A549 (cell line): ENCODE measurements around the gene EBF4.

Source experiments
- CBX2 ChIP-seq: fragments of 200-600 bp; sonication (generic); IDR thresholded peaks from 2 replicates; pipeline ENCODE4 v1.6.1; 2016; ENCODE audit warnings: low read depth, mild to moderate bottlenecking, borderline replicate concordance
- CHD2 ChIP-seq: fragments of 150-350 bp; IDR thresholded peaks from 2 replicates; pipeline ENCODE4 v1.6.1; 2014; ENCODE audit warnings: low read length; ENCODE audit not compliant: partially characterized antibody
- CTCF ChIP-seq: fragments of >200 bp; sonication (Bioruptor Twin); formaldehyde crosslinking; IDR thresholded peaks from 3 replicates; pipeline ENCODE4 v1.5.1; 2016
- EHMT2 ChIP-seq: fragments of 200-600 bp; sonication (generic); IDR thresholded peaks from 2 replicates; pipeline ENCODE4 v1.6.1; 2016; ENCODE audit warnings: antibody characterized with exemption, low read depth, mild to moderate bottlenecking, moderate library complexity
- ESRRA ChIP-seq: fragments of 150-350 bp; IDR thresholded peaks from 2 replicates; pipeline ENCODE4 v1.6.1; 2014; ENCODE audit warnings: mild to moderate bottlenecking, low read length, borderline replicate concordance
- JUNB ChIP-seq: fragments of >200 bp; sonication (Bioruptor Twin); formaldehyde crosslinking; IDR thresholded peaks from 2 replicates; pipeline ENCODE4 v1.6.1; 2016
- POLR2A ChIP-seq: IDR thresholded peaks from 2 replicates; pipeline ENCODE4 v1.6.1; 2012; ENCODE audit warnings: mild to moderate bottlenecking, low read length
- TP53 ChIP-seq: fragments of 250-450 bp; sonication (Bioruptor Pico); IDR thresholded peaks from 2 replicates; pipeline ENCODE4 v1.5.0; 2021; ENCODE audit warnings: mild to moderate bottlenecking, moderate library complexity
- USF2 ChIP-seq: fragments of 450-650 bp; IDR thresholded peaks from 2 replicates; pipeline ENCODE4 v1.6.1; 2014; ENCODE audit warnings: antibody characterized with exemption

GRCh38 chr20:2672446-2672845 lies 20.1 kb upstream of the EBF4 start:
- no peak for TF ChIP-seq ESRRA
- no peak for TF ChIP-seq EHMT2
- TF ChIP-seq CTCF, result no peak
- TF ChIP-seq CHD2, result no peak
- TF ChIP-seq CBX2, result no peak
- TF ChIP-seq POLR2A, result no peak
- TF ChIP-seq USF2, result no peak
- no peak for TF ChIP-seq TP53 (CRISPR knock-in tag)
- TF ChIP-seq JUNB, result no peak
